GM19043 (cell line): Measurements from ENCODE around the gene LRP1B.

ENCODE experiments used
- ATAC-seq: cut with Tn5 transposase; IDR thresholded peaks from one replicate; pipeline ENCODE4 v1.9.1; 2021; ENCODE audit warnings: low read depth; ENCODE audit not compliant: unreplicated experiment

The LRP1B gene

GRCh38 chr2:140804700-140805260 is 1326.0 kb downstream of the LRP1B start:
- ATAC-seq, result no peak

GRCh38 chr2:140801311-140801710 is 1329.5 kb downstream of the LRP1B start:
- ATAC-seq, result no peak

GRCh38 chr2:140797718-140798117 is 1333.1 kb downstream of the LRP1B start:
- ATAC-seq, result peak; percentile 81

GRCh38 chr2:140791802-140792201 is 1339.0 kb downstream of the LRP1B start:
- ATAC-seq, result no peak

- ATAC-seq, result no peak
These were observed 1344.2 kb downstream of the LRP1B start for GRCh38 chr2:140786585-140786984.

- no peak for ATAC-seq
These were observed 1355.4 kb downstream of the LRP1B start for GRCh38 chr2:140775411-140775810.

- ATAC-seq, result no peak
These were observed 1360.2 kb downstream of the LRP1B start for GRCh38 chr2:140770645-140771044.

- ATAC-seq, result no peak
These were observed 1369.0 kb downstream of the LRP1B start for GRCh38 chr2:140761807-140762206.

GRCh38 chr2:140759426-140760156 is 1371.2 kb downstream of the LRP1B start:
- no peak for ATAC-seq

GRCh38 chr2:140747665-140748064 is 1383.2 kb downstream of the LRP1B start:
- ATAC-seq, result peak; percentile 72

- peak; percentile 26 for ATAC-seq
These were observed 1383.7 kb downstream of the LRP1B start for GRCh38 chr2:140747090-140747489.

GRCh38 chr2:140744379-140744778 is 1386.4 kb downstream of the LRP1B start:
- ATAC-seq, result no peak

GRCh38 chr2:140737006-140737405 is 1393.8 kb downstream of the LRP1B start:
- no peak for ATAC-seq

- ATAC-seq, result no peak
These were observed 1395.8 kb downstream of the LRP1B start for GRCh38 chr2:140734992-140735391.

- ATAC-seq, result no peak
These were observed 1411.8 kb downstream of the LRP1B start for GRCh38 chr2:140718999-140719398.

- no peak for ATAC-seq
These were observed 1413.3 kb downstream of the LRP1B start for GRCh38 chr2:140717481-140717880.

- no peak for ATAC-seq
These were observed 1416.2 kb downstream of the LRP1B start for GRCh38 chr2:140714586-140714985.

- ATAC-seq, result no peak
These were observed 1418.9 kb downstream of the LRP1B start for GRCh38 chr2:140711867-140712266.

GRCh38 chr2:140701726-140702125 is 1429.1 kb downstream of the LRP1B start:
- ATAC-seq, result no peak

GRCh38 chr2:140698636-140699035 is 1432.2 kb downstream of the LRP1B start:
- ATAC-seq, result no peak

GRCh38 chr2:140696449-140696848 is 1434.4 kb downstream of the LRP1B start:
- no peak for ATAC-seq

GRCh38 chr2:140695155-140695554 is 1435.7 kb downstream of the LRP1B start:
- no peak for ATAC-seq
